ENCODE results near the gene ITGA11. TPM values are rescaled to one million over a fixed set of nuclear protein-coding genes. Genes with fewer than 3 reads are reported as not detected.

Gene ITGA11
- total RNA-seq, 1 donor from 2014 or later: 0.53 TPM

- Histone ChIP-seq H3K4me3 (ENCODE audit: low read depth, low read length) (no peak overlapping the region), H3K27me3 (ENCODE audit: control insufficient read depth, insufficient read depth, low read length) (no peaks in the 10 kb centered on the region), H3K36me3 (ENCODE audit: control insufficient read depth, insufficient read depth, low read length) (peaks cover 2% of the 10 kb centered on the region)
- TF ChIP-seq, protein P1, sequence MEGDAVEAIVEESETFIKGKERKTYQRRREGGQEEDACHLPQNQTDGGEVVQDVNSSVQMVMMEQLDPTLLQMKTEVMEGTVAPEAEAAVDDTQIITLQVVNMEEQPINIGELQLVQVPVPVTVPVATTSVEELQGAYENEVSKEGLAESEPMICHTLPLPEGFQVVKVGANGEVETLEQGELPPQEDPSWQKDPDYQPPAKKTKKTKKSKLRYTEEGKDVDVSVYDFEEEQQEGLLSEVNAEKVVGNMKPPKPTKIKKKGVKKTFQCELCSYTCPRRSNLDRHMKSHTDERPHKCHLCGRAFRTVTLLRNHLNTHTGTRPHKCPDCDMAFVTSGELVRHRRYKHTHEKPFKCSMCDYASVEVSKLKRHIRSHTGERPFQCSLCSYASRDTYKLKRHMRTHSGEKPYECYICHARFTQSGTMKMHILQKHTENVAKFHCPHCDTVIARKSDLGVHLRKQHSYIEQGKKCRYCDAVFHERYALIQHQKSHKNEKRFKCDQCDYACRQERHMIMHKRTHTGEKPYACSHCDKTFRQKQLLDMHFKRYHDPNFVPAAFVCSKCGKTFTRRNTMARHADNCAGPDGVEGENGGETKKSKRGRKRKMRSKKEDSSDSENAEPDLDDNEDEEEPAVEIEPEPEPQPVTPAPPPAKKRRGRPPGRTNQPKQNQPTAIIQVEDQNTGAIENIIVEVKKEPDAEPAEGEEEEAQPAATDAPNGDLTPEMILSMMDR (IDR thresholded peaks at IDR 0.05; ENCODE audit: insufficient read depth, low read length, severe bottlenecking): no peak
- FAIRE-seq (no peak), DNase-seq (ENCODE audit: low read depth) (no peak)
Measured at GRCh38 chr15:68302729-68303128, 129.2 kb downstream of the ITGA11 start.

GRCh38 chr15:68301301-68301700 is 130.7 kb downstream of the ITGA11 start:
- peaks cover 2% of the 10 kb centered on the region for H3K36me3 ChIP-seq (ENCODE audit: control insufficient read depth, insufficient read depth, low read length)
- FAIRE-seq (no peak), DNase-seq (ENCODE audit: low read depth) (no peak)
- no peak overlapping the region for H3K4me3 ChIP-seq (ENCODE audit: low read depth, low read length)
- H3K27me3 ChIP-seq (ENCODE audit: control insufficient read depth, insufficient read depth, low read length): no peaks in the 10 kb centered on the region
- TF ChIP-seq, protein P1 (IDR thresholded peaks at IDR 0.05; ENCODE audit: insufficient read depth, low read length, severe bottlenecking): no peak

DNA sequence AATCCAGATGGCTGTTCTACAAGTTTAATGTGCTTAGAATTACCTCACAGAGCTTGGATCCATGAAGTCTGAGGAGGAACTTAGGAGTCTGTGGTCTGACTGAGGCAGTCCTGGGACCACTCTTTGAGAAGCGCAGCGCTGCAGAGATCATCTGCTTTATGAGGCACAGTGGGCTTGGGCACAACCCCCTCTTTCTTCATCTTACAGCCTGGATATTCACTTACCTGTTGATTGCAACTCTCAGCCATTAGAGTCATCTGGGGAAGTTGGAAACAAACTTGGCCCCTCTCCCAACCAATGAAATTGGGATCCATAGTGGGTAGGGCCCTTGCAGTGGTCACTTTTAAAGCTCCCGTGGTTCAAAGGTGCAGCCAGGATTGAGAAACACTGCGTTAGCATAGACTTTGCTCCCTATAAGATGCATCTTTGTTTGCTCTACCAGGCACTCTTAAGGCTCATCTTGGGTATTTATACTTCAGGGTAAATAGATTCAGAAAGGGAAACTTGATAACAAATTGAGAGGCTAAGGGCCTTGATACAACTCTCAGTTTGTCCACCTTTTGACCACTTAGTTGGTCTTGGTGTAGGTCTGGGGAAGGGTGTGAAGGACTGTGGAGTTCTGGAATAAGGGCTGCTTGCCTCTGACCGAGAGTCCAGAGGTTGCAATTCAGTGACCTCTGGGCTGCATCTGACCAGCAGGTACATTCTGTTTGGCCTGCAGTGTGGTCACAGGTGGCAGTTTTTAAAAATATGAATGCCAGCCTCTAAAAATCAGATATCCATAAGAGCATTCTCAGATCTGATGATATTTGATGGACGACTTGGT is 131.6 kb downstream of the ITGA11 start:
- FAIRE-seq: no peak
- Histone ChIP-seq H3K27me3 (ENCODE audit: control insufficient read depth, insufficient read depth, low read length) (no peaks in the 10 kb centered on the region), H3K36me3 (ENCODE audit: control insufficient read depth, insufficient read depth, low read length) (peaks cover 2% of the 10 kb centered on the region), H3K4me3 (ENCODE audit: low read depth, low read length) (no peak overlapping the region)
- TF ChIP-seq, protein P1 (IDR thresholded peaks at IDR 0.05; ENCODE audit: insufficient read depth, low read length, severe bottlenecking): no peak
- DNase-seq (ENCODE audit: low read depth): no peak

GRCh38 chr15:68299436-68299835 is 132.5 kb downstream of the ITGA11 start:
- no peak for DNase-seq (ENCODE audit: low read depth)
- TF ChIP-seq, protein P1 (IDR thresholded peaks at IDR 0.05; ENCODE audit: insufficient read depth, low read length, severe bottlenecking): no peak
- H3K27me3 ChIP-seq (ENCODE audit: control insufficient read depth, insufficient read depth, low read length): no peaks in the 10 kb centered on the region
- FAIRE-seq: no peak
- no peak overlapping the region for H3K4me3 ChIP-seq (ENCODE audit: low read depth, low read length)
- H3K36me3 ChIP-seq (ENCODE audit: control insufficient read depth, insufficient read depth, low read length): peaks cover 2% of the 10 kb centered on the region

GRCh38 chr15:68298882-68299381 is 133.0 kb downstream of the ITGA11 start:
- TF ChIP-seq, protein P1 (IDR thresholded peaks at IDR 0.05; ENCODE audit: insufficient read depth, low read length, severe bottlenecking): no peak
- Histone ChIP-seq H3K4me3 (ENCODE audit: low read depth, low read length) (no peak overlapping the region), H3K27me3 (ENCODE audit: control insufficient read depth, insufficient read depth, low read length) (no peaks in the 10 kb centered on the region), H3K36me3 (ENCODE audit: control insufficient read depth, insufficient read depth, low read length) (peaks cover 2% of the 10 kb centered on the region)
- DNase-seq (ENCODE audit: low read depth): no peak
- FAIRE-seq: no peak
